ENCODE results near the gene KCNK5.

DNA sequence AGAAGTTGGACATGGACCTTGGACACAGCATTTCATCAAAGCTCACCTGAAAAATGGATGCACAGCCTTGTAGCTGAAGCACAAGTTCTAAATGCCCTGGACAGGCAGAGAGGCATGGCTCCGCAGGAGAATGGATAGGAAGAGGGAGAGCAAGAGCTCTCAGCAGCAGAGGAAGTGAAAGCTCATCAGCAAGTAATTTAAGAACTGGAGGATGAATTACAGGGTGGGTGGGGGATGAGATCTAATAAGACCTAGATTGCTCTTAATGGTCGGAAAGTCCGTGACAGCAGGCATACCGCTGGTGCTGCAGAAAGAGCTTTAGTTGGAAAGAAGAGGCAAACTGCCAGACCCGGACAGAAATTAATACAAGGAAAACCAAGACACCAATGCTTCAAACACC lies 77.0 kb downstream of the KCNK5 start:
- no peak for TF ChIP-seq EZH2 (IDR thresholded peaks at IDR 0.05)
- TF ChIP-seq POLR2AphosphoS5 (IDR thresholded peaks at IDR 0.05; ENCODE audit: borderline replicate concordance, low read depth, low read length), result no peak
